HepG2 (cell line): ENCODE data around the gene WNT9A. TPM values are rescaled to one million over a fixed set of nuclear protein-coding genes. Genes with fewer than 3 reads are reported as not detected.

Experiments used
- ATAC-seq: fragments of 200-7000 bp; cut with Tn5 transposase; 3 replicates; pipeline ENCODE4 v1.9.1; 2020; ENCODE audit warnings: mild to moderate bottlenecking, moderate library complexity
- BruUV-seq: library from RNA; stranded (reverse); fragments of 400-500 nt; replicated peaks from 2 replicates; lab custom pipeline; 2021; lab: Mats Ljungman, UMichigan
- CTCF ChIA-PET: fragments of 300-600 bp; formaldehyde crosslinking; extraction: SDS; loops from one replicate; lab custom pipeline; 2021; ENCODE audit warnings: low total read pairs, inconsistent platforms, low intra/inter-chr PET ratio; lab: Yijun Ruan, JAX
- POLR2A ChIA-PET: fragments of 350-600 bp; sonication (Branson Sonifier 250); formaldehyde crosslinking; loops from one replicate; lab custom pipeline; 2020; ENCODE audit warnings: antibody characterized with exemption, inconsistent platforms; lab: Yijun Ruan, JAX
- DNase-seq: peaks from one replicate; pipeline ENCODE4 v3.0.0-alpha.2; 2015; ENCODE audit warnings: low spot score
- FAIRE-seq: peaks from 3 replicates; lab custom pipeline; 2011; peaks lifted over from hg19 to GRCh38; lab: Jason Lieb, UNC
- H2AFZ ChIP-seq: one replicate; pipeline ENCODE4 v1.6.1; 2011; ENCODE audit warnings: low read length, inconsistent platforms
- H3K27ac ChIP-seq: fragments of 300-600 bp; 3 replicates; pipeline ENCODE4 v1.8.0; 2011; ENCODE audit warnings: mixed run types, mild to moderate bottlenecking, mixed read lengths, low read length, inconsistent platforms; ENCODE audit not compliant: insufficient read depth; ENCODE audit errors: extremely low read length
- H3K27me3 ChIP-seq, 2 experiments: fragments of 200-600 bp in 1 of 2; 2 replicates in 1 of 2; 3 replicates in 1 of 2; pipeline versions ENCODE4 v1.6.0 to v1.8.0; 2011; ENCODE audit warnings: low read length in 2 of 2, mild to moderate bottlenecking in 2 of 2, moderate library complexity in 2 of 2, inconsistent platforms in 1 of 2; ENCODE audit not compliant: insufficient read depth in 2 of 2, control insufficient read depth in 1 of 2
- H3K36me3 ChIP-seq, 2 experiments: fragments of 200-600 bp in 1 of 2; replicated peaks in 1 of 2; 2 replicates in 1 of 2; 3 replicates in 1 of 2; pipeline versions ENCODE4 v1.5.1 to v1.8.0; 2011; ENCODE audit warnings: low read length in 2 of 2, inconsistent platforms in 1 of 2; ENCODE audit not compliant: insufficient read depth in 2 of 2, control insufficient read depth in 1 of 2
- H3K4me1 ChIP-seq: 2 replicates; pipeline ENCODE4 v1.5.1; 2012; ENCODE audit warnings: low read length, inconsistent platforms; ENCODE audit not compliant: insufficient read depth
- H3K4me2 ChIP-seq: 2 replicates; pipeline ENCODE4 v1.6.0; 2011; ENCODE audit warnings: low read depth, low read length, inconsistent platforms
- H3K4me3 ChIP-seq, 3 experiments: fragments of 200-600 bp in 1 of 3; sonication (generic), shearing (Covaris generic) in 1 of 3; replicated peaks in 1 of 3; 2 replicates each; pipeline ENCODE4 v1.5.1; 2011 to 2016; ENCODE audit warnings: low read length in 3 of 3, inconsistent platforms in 2 of 3, low read depth in 2 of 3, mild to moderate bottlenecking in 2 of 3, control low read depth in 1 of 3, mixed read lengths in 1 of 3; ENCODE audit not compliant: insufficient read depth in 1 of 3
- H3K79me2 ChIP-seq: one replicate; pipeline ENCODE4 v1.6.1; 2011; ENCODE audit warnings: low read length, inconsistent platforms; ENCODE audit not compliant: insufficient read depth
- H3K9ac ChIP-seq: 2 replicates; pipeline ENCODE4 v1.6.0; 2011; ENCODE audit warnings: mild to moderate bottlenecking, low read depth, low read length, inconsistent platforms; ENCODE audit not compliant: insufficient read depth
- H3K9me3 ChIP-seq: 2 replicates; pipeline ENCODE4 v1.5.1; 2012; ENCODE audit warnings: mild to moderate bottlenecking, low read length
- H4K20me1 ChIP-seq: 2 replicates; pipeline ENCODE4 v1.6.0; 2011; ENCODE audit warnings: inconsistent platforms, mild to moderate bottlenecking, low read length, moderate library complexity; ENCODE audit not compliant: insufficient read depth
- EP300 ChIP-seq, 3 experiments: sonication (generic) in 1 of 3; formaldehyde crosslinking in 1 of 3; IDR thresholded peaks; 2 replicates each; pipeline versions ENCODE4 v1.5.1 to v1.6.1; 2011 to 2020; ENCODE audit warnings: low read depth in 2 of 3, low read length in 2 of 3, borderline replicate concordance in 1 of 3, improper control_type of control experiment in 1 of 3, mild to moderate bottlenecking in 1 of 3, missing genetic modification reagents in 1 of 3, moderate library complexity in 1 of 3
- NBN ChIP-seq: fragments of 450-650 bp; conservative IDR thresholded peaks from 2 replicates; pipeline ENCODE4 v1.6.1; 2017
- PBX3 ChIP-seq: sonication (generic); formaldehyde crosslinking; IDR thresholded peaks from 2 replicates; pipeline ENCODE4 v1.8.1; 2023; ENCODE audit warnings: missing genetic modification reagents, inconsistent platforms, borderline replicate concordance
- PPARG ChIP-seq: conservative IDR thresholded peaks from 2 replicates; pipeline ENCODE4 v1.6.1; 2016; ENCODE audit warnings: missing biosample characterization, missing genetic modification reagents
- ZNF329 ChIP-seq: sonication (generic); formaldehyde crosslinking; IDR thresholded peaks from 2 replicates; pipeline ENCODE4 v1.9.0; 2021; ENCODE audit warnings: low read depth, mild to moderate bottlenecking, missing genetic modification reagents
- ZNF619 ChIP-seq: sonication (generic); formaldehyde crosslinking; IDR thresholded peaks from 2 replicates; pipeline ENCODE4 v1.4.0; 2020; ENCODE audit warnings: mild to moderate bottlenecking, missing genetic modification reagents
- WGBS: methylation state at CpG from one replicate; pipeline ENCODE4 v1.1.6; 2017; ENCODE audit warnings: low lambda C conversion rate; 5-methylcytosine and 5-hydroxymethylcytosine counted together
- in situ Hi-C: cut with HindIII; loops from 2 replicates; pipeline ENCODE4 v1.10.0; 2017; ENCODE audit warnings: low pct_unique_long_range_greater_than_20kb; ENCODE audit not compliant: extremely low pct_ligation_motif_present
- intact Hi-C: fragments of 100-400 bp; cut with micrococcal nuclease; formaldehyde crosslinking; loops from one replicate; pipeline ENCODE4 v1.10.0; 2022; ENCODE audit not compliant: unreplicated experiment
- polyA plus RNA-seq, 8 experiments: library from polyadenylated mRNA; depleted of rRNA in 3 of 8; stranded (reverse) in 7 of 8; unstranded in 1 of 8; fragments of >200 nt; fragmentation: Illumina TruSeq in 4 of 8; extraction: Trizol in 4 of 8; gene quantifications; 2 replicates each; pipeline versions ENCODE4 v1.2.1 to v1.2.3, GENCODE V29; 2011 to 2016; ENCODE audit warnings: low read depth in 4 of 8, missing spikeins in 1 of 8, mixed read lengths in 1 of 8; ENCODE audit not compliant: insufficient read depth in 1 of 8
- total RNA-seq, 5 experiments: library from RNA; depleted of rRNA; stranded (reverse); fragments of >200 nt; fragmentation: Illumina TruSeq; extraction: Trizol; gene quantifications; 2 replicates each; pipeline ENCODE4 v1.2.3, GENCODE V29; 2016; ENCODE audit warnings: low read depth in 1 of 5
- TF ChIP-seq, protein P1 (sequence below): sonication (generic); formaldehyde crosslinking; IDR thresholded peaks from 2 replicates; pipeline ENCODE4 v1.5.0; 2020; ENCODE audit warnings: missing genetic modification reagents, mild to moderate bottlenecking, borderline replicate concordance

WNT9A gene
- total and polyA plus RNA-seq, 2 of the 13 experiments (the other 11 are each of a cell fraction or from before 2014, with no cell fraction given) = 0.04 TPM; not detected in 1

DNA sequence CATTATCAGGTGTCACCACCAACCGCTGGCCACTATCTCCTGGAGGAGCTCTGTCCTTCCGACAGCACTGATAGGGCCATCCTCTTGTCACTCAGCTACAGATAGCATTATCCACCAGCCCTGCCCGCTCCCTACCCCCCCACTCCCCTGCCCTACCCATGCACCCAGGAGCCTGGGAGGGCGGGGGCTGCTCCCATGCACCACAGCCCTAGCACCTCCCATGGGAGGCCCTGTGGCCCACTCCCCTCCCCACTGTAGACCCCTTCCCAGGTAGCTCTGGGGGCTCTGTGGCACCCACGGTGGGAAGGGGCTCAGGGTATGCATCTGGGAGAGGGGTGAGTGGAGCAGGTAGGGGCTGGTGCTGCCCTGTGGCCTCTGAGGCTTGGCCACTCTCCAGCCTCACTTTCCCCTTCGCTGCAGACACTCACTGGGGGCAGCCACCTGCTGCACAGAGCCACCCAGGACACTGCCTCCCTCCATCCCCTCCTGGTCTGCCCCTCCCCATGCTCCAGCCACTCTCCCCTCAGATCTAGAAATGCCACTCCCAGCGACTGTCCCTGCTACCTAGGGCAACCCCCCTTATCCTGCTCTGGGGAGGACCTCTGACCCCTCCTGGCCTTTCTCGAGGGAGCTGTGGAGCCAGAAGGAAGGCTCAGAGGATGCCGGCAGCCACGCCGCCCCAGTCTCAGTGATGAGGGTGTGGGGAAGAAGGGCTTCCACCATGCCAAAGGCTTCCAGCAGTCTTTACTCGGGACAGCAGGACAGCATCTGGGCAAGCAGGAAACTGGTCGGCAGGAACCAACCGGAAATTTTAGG, 58.5 kb downstream of the WNT9A start (continued):
- no peak for TF ChIP-seq PBX3
- no peak for TF ChIP-seq ZNF329 (CRISPR knock-in tag)
- TF ChIP-seq ZNF619 = no peak

DNA sequence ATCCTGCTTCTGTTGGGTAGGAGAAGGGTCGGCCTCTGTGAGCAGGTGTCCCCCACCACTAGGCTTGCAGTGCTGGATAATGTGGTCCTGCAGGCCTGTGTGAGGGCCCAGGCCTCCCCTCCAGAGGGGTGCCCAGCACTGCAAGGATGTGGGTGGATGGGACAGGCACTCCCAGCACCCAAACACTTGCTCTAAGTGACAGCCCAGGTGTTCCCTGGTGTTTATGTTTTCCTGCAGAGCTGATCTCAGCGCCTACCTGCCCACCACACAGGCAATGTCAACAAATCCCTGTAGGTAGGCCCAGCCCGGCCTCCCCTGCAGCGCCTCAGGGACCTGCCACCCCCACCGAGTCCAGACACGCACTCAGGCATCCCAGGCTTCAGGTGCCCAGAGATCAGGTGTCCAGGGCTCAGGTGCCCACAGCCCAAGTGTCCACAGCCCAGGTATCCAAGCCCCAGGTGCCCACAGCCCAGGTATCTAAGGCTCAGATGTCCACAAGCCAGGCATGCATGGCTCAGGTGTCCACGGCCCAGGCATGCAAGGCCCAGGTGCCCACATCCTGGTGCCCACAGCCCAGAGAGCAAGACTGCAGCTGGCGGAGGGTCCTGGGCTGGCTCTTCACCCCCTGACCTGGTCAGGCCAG, 59.2 kb downstream of the WNT9A start:
- in situ Hi-C loops (no loop called here), intact Hi-C loops (no loop called here)
- no peaks in the 10 kb centered on the region for H4K20me1 ChIP-seq
- peaks cover 6 to 30% of the 10 kb centered on the region in 2 experiments; a peak in 4 of 5 replicates for H3K27me3 ChIP-seq
- WGBS = no CpG with 5 or more reads among the region's 8 CpGs
- H3K79me2 ChIP-seq = no peaks in the 10 kb centered on the region
- H3K9ac ChIP-seq = no peak overlapping the region
- TF ChIP-seq EP300 (IDR thresholded peaks at IDR 0.05; ENCODE audit: low read depth in 2 of 2, low read length in 2 of 2) (no peak), EP300 (CRISPR knock-in tag; IDR thresholded peaks at IDR 0.05; ENCODE audit: borderline replicate concordance) (no peak), PPARG (CRISPR knock-in tag) (no peak), NBN (no peak)
- TF ChIP-seq, protein P1, sequence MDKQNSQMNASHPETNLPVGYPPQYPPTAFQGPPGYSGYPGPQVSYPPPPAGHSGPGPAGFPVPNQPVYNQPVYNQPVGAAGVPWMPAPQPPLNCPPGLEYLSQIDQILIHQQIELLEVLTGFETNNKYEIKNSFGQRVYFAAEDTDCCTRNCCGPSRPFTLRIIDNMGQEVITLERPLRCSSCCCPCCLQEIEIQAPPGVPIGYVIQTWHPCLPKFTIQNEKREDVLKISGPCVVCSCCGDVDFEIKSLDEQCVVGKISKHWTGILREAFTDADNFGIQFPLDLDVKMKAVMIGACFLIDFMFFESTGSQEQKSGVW = no peak
- FAIRE-seq (no peak), ATAC-seq (no peak), DNase-seq (no peak)
- H3K4me1 ChIP-seq = no peaks in the 10 kb centered on the region
- H3K4me3 ChIP-seq = no peak overlapping the region
- no peaks in the 10 kb centered on the region for H3K9me3 ChIP-seq
- POLR2A ChIA-PET = no interaction called here
- H2AFZ ChIP-seq = no peak overlapping the region
- no peaks in the 10 kb centered on the region for H3K36me3 ChIP-seq
- no peak overlapping the region for H3K27ac ChIP-seq
- no TSS peak for BruUV-seq
- CTCF ChIA-PET = no interaction called here
- H3K4me2 ChIP-seq = no peak overlapping the region
